LNCaP clone FGC (cell line): ENCODE measurements around the gene CACHD1.

Source experiments
- DNase-seq: peaks from one replicate; pipeline ENCODE4 v3.0.0-alpha.2; 2011; ENCODE audit warnings: low read depth
- H3K4me3 ChIP-seq: 2 replicates; pipeline ENCODE4 v1.5.1; 2011; ENCODE audit warnings: mild to moderate bottlenecking, low read depth, low read length, control low read depth
- CTCF ChIP-seq: IDR thresholded peaks from 2 replicates; pipeline ENCODE4 v1.5.1; 2012; ENCODE audit warnings: mild to moderate bottlenecking; ENCODE audit not compliant: control insufficient read depth, insufficient read depth; ENCODE audit errors: extremely low read depth

Gene CACHD1

DNA sequence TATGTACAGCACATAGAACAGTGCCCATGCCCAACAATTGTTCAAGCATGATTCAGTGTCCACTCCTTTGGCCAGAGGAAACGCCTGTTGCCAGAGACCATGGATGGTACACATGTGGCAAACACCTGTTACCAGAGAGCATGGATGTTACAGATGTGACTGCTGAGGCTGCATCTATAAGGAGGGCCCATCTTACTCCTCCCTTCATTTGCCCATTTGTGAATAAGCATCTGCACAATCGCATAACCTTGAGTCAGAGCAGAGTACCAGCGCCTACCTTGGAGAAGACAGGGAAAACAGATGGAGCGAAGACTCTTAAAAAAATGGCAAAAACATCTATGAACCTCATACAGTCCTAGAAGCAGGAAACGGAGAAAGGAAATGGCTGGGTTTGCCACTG lies 36.6 kb upstream of the CACHD1 start:
- DNase-seq, result no peak
- H3K4me3 ChIP-seq, result no peak overlapping the region
- no peak for TF ChIP-seq CTCF

GRCh38 chr1:64433747-64434146 lies 36.2 kb upstream of the CACHD1 start:
- TF ChIP-seq CTCF, result no peak
- no peak for DNase-seq
- H3K4me3 ChIP-seq, result no peak overlapping the region

DNA sequence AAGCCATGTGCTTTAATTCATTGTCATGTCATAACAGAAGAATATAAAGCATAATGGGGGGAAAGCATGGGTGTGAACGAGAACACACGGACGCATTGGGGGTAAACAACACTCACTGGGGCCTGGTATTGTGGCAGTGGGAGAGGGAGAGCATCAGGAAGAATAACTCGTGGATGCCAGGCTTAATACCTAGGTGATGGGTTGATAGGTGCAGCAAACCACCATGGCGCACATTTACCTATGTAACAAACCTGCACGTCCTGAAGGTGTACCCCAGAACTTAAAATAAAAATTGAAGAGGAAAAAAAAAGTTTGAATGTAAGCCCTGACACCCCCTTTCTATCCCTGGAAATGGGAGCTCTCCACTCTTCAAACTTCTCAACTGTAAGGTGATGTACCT lies 34.9 kb upstream of the CACHD1 start:
- DNase-seq, result no peak
- no peak for TF ChIP-seq CTCF
- H3K4me3 ChIP-seq, result no peak overlapping the region

DNA sequence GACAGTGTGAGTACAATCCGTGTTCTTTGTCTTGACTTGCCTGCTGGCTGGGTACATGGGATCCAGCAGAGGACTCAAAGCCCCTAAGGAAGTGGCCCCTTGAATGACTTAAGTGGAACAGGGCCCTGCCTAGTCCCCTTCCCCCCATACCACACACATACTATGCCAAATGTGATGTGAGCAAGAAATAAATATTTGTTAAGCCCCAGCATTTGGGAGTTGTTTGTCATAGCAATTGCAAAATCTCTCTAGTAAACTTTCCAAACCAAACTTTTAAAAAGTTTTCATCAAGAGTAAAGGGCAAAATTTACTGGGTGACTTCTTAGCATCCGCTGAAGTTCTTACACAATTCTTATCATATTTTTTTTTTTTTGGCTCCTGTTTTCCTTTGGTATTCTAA lies 32.5 kb upstream of the CACHD1 start:
- TF ChIP-seq CTCF, result no peak
- DNase-seq, result no peak
- no peak overlapping the region for H3K4me3 ChIP-seq

DNA sequence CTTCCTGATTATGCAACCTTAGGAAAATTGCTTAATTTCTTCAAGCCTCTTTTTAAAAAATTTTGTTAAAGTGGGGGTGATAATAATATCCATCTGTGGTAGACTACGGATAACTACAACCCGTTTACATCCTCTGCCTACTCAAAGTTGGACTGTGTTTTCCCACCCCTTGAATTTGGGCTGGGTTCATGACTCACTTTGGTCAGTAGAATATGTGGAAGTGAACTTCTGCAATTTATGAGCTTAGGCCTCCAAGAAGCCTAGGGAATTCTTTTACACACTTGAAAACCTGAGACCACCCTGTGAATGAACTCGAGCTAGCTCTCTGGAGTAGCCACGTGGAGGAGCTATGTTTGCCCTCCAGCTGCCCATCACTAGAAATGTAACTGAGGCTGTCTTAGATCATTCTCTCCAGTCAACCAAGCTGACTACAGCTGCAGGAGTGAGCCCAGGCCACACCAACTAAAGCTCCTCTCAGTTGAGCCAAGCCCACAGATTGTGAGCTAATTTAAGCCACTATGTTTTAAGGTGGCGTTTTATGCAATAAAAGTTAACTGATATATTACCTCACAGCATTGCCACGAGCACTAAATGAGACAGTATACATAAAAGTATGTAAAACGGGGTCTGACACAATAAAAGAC lies 29.6 kb upstream of the CACHD1 start:
- peak; percentile 6 for DNase-seq
- no peak for TF ChIP-seq CTCF
- H3K4me3 ChIP-seq, result no peak overlapping the region

DNA sequence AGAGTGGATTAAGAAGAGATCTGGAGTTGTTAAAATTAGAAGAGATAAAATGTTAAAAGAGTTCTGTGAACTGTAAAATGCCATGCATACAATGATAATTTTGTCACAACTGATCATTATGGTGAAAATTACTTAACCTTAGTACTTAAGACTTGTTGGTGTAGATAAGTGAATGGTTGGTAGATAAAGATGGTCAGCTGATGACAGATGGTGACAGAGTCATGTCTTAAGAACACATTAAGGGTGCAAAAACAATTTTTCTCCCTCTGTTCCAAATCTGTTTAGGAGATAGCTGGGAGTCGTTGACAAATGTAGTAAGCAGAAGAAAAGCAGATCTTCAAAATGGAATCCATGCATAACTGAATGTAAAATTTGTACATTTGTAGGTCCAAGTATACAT lies 18.5 kb upstream of the CACHD1 start:
- TF ChIP-seq CTCF, result no peak
- DNase-seq, result no peak
- H3K4me3 ChIP-seq, result no peak overlapping the region

DNA sequence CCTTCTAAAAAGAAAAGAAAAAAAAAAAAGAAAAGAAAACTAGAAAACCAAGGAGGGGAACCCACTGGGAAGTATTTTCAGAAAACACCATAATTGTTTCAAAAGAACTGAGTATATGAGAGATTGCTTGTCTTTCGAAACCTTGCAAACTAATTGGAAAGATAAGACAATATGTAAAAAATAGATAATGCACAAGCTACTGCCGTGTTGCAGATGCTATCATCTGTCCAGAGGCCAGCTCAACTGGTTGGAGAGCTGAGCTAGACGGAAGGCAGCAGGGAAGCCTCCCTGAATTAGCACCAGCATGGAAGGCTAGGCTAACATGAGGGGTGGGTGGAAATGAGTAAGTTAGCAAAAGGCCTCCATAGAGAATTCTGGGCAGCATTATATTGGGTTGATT lies 16.2 kb upstream of the CACHD1 start:
- H3K4me3 ChIP-seq, result no peak overlapping the region
- DNase-seq, result no peak
- TF ChIP-seq CTCF, result no peak
